Activated naive CD4-positive, alpha-beta T cell treated with anti-CD3 and anti-CD28 coated beads, Interleukin-2, amount 50 U/mL, for 24 hours (primary cell): ENCODE data around the gene AGPS.
A peak's percentile ranks its signal among the peaks of the same experiment; 100 is the strongest.
"Not testable (repeated sequence)": the region's sequence is repeated elsewhere in the genome, so short reads cannot be mapped to it uniquely, and the experiment has no call there.

Experiments used
- H3K27ac Mint-ChIP-seq: one replicate; pipeline ENCODE4 v1.8.0; 2021; ENCODE audit warnings: mild to moderate bottlenecking, mixed read lengths
- H3K27me3 Mint-ChIP-seq: one replicate; pipeline ENCODE4 v1.8.0; 2021; ENCODE audit warnings: mixed read lengths
- H3K36me3 Mint-ChIP-seq: one replicate; pipeline ENCODE4 v1.8.0; 2021; ENCODE audit warnings: mixed read lengths
- H3K4me1 Mint-ChIP-seq: one replicate; pipeline ENCODE4 v1.8.0; 2021; ENCODE audit warnings: mixed read lengths
- H3K4me3 Mint-ChIP-seq: one replicate; pipeline ENCODE4 v1.8.0; 2021; ENCODE audit warnings: mild to moderate bottlenecking, mixed read lengths
- H3K9me3 Mint-ChIP-seq: one replicate; pipeline ENCODE4 v1.8.0; 2021; ENCODE audit warnings: mixed read lengths

Gene AGPS

DNA sequence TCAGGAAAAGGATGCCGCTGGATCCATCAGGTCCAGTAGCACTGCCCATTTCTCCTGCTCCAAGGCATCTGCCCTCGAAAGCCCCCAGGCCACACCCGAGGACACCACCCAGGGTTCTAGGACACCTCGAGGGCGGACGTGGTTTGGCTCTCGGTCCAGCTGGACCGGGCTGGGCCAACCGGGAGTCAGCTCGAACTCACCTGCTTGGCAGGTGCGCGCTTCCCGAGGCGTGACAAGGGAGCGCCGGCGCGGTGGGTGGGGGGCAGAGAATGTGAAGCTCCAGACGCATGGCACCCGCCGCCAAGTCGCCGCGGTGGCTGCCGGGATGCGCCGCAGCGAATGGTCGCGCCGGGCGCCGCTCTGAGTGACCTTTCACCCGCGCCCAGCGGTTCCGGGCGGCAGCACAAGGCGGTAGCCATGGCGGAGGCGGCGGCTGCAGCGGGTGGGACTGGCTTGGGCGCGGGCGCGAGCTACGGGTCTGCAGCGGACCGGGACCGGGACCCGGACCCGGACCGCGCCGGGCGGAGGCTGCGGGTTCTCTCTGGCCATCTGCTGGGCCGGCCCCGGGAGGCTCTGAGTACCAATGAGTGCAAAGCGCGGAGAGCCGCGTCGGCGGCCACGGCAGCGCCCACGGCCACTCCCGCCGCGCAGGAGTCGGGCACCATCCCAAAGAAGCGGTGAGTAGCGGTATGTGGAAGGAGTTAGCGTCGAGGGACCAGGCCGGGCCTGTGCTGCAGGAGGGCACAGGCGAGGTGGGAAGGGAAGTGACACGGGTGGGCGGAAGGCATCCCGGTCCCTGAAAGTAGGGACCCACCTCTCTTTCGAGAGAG lies at the start of gene AGPS:
Gene AGPS, plus strand, starts transcription at position 401 of the 830 bp plus-strand sequence. Its CDS starts 17 bp downstream, at position 418.
- peaks cover 52% of the 10 kb centered on the region for H3K4me1 Mint-ChIP-seq
- peak within 1 kb of the TSS; percentile 98 for H3K27ac Mint-ChIP-seq
- no peaks in the 10 kb centered on the region for H3K9me3 Mint-ChIP-seq
- H3K27me3 Mint-ChIP-seq: no peaks in the 10 kb centered on the region
- H3K36me3 Mint-ChIP-seq: peaks cover 8% of the 10 kb centered on the region
- peak within 1 kb of the TSS; percentile 97 for H3K4me3 Mint-ChIP-seq

DNA sequence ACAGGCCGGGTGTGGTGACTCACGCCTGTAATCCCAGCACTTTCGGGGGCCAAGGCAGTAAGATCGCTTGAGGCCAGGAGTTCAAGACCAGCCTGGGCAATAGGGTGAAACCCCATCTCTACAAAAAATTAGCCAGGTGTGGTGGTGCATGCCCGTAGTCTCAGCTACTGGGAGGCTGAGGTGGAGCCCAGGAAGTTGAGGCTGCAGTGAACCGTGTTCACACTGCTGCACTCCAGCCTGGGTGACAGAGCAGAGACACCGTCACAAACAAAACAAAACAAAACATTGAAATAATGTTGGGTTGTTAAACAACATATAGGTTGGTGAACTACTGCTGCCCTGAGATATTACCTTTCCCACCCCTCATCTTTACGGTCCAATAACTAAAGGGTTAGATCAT lies 48.8 kb upstream of the AGPS start:
- Mint-ChIP-seq H3K27ac (no peak overlapping the region), H3K9me3 (no peaks in the 10 kb centered on the region), H3K4me3 (no peak overlapping the region), H3K4me1 (no peaks in the 10 kb centered on the region), H3K27me3 (no peaks in the 10 kb centered on the region), H3K36me3 (no peaks in the 10 kb centered on the region)

DNA sequence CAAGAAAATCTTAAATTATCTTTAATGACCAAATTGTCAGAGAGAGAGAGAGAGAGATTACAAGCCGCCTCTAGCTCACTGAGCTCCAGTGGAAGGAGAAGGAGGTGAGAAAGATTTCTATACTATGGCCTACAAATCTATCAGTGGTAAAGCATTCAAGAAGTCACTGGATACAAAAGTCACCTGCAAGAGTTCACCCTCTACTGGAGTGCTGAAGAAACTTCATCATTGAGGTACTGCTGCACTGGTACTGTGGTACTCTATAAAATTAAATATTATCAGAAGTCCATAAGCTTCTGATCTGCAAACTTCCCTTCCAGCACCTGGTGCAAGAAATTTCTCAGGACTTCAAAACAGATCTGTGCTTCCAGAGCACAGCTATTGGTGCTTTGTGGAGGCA lies 48.3 kb upstream of the AGPS start:
- Mint-ChIP-seq H3K27me3 (no peaks in the 10 kb centered on the region), H3K9me3 (no peaks in the 10 kb centered on the region), H3K27ac (no peak overlapping the region), H3K4me1 (no peaks in the 10 kb centered on the region), H3K4me3 (no peak overlapping the region), H3K36me3 (no peaks in the 10 kb centered on the region)

DNA sequence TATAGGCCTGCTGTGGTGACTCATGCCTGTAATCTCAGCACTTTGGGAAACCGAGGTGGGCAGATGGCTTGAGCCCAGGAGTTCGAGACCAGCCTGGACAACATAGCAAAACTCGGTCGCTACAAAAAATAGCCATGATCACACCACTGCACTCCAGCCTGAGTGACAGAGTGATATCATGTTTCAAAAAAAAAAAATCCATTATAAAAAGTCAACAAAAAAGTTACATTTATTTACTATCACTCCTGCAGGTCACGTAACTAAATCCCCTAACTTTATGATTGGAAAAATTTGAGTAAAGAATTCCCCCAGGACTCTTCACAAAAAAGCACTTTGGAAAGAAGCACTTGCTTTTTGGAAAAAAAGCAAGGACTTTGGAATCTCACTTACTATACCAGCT lies 46.4 kb upstream of the AGPS start:
- Mint-ChIP-seq H3K27ac (no peak overlapping the region), H3K4me1 (no peaks in the 10 kb centered on the region), H3K9me3 (no peaks in the 10 kb centered on the region), H3K36me3 (no peaks in the 10 kb centered on the region), H3K27me3 (no peaks in the 10 kb centered on the region), H3K4me3 (no peak overlapping the region)

DNA sequence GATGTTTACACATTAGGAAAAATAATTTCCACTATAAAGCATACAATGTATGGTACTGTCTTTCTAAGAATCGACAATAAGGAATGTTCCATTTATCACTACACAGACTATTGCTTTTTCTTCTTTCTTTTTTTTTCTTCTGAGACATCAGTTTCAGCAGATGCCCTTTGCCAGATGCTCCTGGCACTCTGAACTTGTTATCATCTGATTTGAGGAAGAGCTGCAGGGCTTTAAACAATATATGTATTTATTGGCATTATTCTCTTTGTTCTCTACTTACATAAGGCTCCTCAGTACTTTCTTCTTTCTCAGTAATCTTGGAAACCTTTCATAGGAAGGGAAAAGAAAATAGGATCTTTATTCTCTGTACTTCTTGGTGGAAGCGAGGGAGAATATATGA lies 45.0 kb upstream of the AGPS start:
- Mint-ChIP-seq H3K9me3 (no peaks in the 10 kb centered on the region), H3K27me3 (no peaks in the 10 kb centered on the region), H3K27ac (no peak overlapping the region), H3K4me3 (no peak overlapping the region), H3K4me1 (peaks cover 9% of the 10 kb centered on the region), H3K36me3 (no peaks in the 10 kb centered on the region)

DNA sequence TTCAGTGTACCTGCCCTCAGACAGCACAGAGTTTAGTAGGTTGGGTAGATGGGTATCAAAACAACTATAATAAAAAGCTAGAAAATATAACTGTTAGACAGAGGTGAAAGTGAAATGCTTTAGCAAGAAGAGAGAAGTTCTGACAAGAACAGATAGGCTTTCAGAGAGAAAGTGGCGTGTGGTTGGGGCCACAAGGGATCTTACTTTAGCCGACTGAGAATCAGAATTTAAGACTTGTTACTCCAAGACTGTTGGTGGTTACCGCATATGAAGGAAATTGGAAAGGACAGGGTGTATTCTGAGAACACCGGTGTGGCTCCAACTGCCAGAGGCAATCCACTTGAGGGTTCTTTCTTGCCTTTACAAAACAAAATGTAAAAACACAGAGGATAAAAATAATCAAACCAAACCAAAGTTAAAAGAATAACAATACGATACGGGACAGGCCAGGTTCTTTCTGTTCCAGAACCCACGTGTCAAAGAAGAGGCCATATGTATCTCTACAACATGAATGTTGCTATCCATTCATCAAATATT lies 44.4 kb upstream of the AGPS start:
- H3K27ac Mint-ChIP-seq: no peak overlapping the region

DNA sequence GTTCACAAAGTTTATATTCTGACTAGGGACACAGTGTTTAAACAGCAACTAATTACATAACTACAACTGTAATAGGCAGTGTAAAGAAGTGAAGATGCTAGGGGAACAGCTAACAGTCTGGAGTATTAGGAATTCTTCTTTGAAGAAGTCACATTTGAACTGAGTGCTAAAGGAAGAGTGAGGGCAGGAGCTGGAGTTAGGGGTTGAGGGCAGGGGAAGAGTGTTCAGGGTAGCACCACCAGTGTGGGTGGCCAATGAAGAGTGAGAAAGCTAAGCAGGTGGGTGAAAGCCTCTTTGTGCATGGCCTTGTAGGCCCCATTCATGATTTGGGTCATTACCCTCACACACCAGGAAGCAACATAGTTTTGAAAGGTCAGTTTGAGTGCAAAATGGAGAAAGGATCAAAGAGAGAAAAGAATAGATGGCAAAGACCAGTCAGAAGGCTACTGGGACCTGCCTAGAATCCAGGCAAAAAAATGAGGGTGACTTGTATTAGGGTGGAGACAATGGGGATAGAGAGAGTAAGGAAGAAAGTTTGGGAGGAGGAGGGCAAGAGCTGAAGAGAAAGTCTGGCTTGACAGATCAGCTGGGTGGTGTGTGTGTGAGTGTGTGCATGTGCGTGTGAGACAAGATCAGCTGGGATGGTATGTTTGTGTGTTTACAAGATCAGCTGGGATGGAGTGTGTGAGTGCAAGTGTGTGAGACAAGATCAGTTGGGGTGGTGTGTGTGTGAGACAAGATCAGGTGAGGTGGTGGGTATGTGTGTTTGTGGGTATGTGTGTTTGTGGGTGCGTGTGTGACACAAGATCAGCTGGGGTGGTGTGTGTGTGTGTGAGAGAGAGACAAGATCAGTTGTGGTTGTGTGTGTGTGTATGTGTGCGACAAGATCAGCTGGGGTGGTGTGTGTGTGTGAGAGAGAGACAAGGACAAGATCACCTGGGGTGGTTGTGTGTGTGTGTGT lies 43.6 kb upstream of the AGPS start:
- Mint-ChIP-seq H3K36me3 (no peaks in the 10 kb centered on the region), H3K4me1 (peaks cover 15% of the 10 kb centered on the region), H3K9me3 (no peaks in the 10 kb centered on the region), H3K27ac (no peak overlapping the region), H3K4me3 (no peak overlapping the region), H3K27me3 (no peaks in the 10 kb centered on the region)

More for the DNA sequence above, 44.4 kb upstream of the AGPS start:
- Mint-ChIP-seq H3K36me3 (no peaks in the 10 kb centered on the region), H3K4me3 (no peak overlapping the region), H3K4me1 (peaks cover 15% of the 10 kb centered on the region), H3K9me3 (no peaks in the 10 kb centered on the region), H3K27me3 (no peaks in the 10 kb centered on the region)

DNA sequence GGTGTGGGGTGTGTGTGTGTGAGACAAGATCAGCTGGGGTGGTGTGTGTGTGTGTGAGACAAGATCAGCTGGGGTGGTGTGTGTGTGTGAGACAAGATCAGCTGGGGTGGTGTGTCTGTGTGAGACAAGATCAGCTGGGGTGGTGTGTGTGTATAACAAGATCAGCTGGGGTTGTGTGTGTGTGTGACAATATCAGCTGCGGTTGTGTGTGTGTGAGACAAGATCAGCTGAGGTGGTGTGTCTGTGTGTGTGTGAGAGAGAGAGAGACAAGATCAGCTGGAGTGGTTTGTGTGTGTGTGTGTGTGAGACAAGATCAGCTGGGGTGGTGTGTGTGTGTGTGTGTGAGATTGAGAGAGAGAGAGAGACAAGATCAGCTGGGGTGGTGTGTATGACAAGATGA lies 41.9 kb upstream of the AGPS start:
- H3K27ac Mint-ChIP-seq, H3K36me3 Mint-ChIP-seq, H3K4me3 Mint-ChIP-seq, H3K9me3 Mint-ChIP-seq, H3K27me3 Mint-ChIP-seq: not testable (repeated sequence)
- H3K4me1 Mint-ChIP-seq: peaks cover 15% of the 10 kb centered on the region

DNA sequence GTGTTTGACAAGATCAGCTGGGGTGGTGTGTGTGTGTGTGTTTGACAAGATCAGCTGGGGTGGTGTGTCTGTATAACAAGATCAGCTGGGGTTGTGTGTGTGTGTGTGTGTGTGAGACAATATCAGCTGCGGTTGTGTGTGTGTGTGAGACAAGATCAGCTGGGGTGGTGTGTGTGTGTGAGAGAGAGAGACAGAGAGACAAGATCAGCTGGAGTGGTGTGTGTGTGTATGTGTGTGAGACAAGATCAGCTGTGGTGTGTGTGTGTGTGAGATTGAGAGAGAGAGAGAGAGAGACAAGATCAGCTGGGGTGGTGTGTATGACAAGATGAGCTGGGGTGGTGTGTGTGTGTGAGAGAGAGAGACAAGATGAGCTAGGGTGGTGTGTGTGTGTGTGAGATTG lies 41.5 kb upstream of the AGPS start:
- H3K36me3 Mint-ChIP-seq, H3K9me3 Mint-ChIP-seq, H3K4me3 Mint-ChIP-seq, H3K27me3 Mint-ChIP-seq, H3K27ac Mint-ChIP-seq: not testable (repeated sequence)
- peaks cover 15% of the 10 kb centered on the region for H3K4me1 Mint-ChIP-seq

DNA sequence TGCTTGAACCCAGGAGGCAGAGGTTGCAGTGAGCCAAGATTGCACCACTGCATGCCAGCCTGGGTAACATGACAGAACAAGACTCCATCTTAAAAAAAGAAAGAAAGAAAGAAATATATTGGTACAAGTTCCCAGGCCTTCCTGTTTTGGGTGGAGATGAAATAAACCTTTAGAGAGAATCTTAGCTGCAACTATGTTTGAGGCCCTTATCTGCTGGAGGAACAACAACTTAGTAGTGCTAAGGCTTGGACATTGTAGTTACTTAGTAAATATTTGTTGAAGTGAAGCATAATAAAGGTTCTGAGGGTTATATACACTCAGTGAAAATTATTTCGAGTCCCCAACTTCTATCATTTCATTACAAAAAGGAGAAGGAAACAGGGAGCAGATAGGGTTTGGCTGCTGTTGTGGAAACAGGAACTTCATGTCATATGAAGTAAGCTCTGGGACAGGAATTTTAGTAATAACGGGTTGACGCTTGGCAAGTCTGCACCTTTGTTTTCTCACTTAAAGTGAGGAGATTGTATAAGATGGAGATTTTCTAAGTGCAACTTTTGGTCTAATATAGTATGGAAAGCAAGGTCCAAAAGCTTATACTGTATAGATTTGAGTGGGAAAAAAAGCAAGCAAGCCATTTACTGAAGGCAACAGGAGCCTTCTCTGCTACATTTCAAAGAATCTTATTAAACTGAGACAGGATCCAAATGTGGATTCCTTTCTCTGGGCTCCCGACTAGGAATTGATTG lies 40.0 kb upstream of the AGPS start:
- no peaks in the 10 kb centered on the region for H3K27me3 Mint-ChIP-seq
- peak overlapping the region; percentile 19 for H3K27ac Mint-ChIP-seq
- peaks cover 4% of the 10 kb centered on the region for H3K36me3 Mint-ChIP-seq
- H3K4me1 Mint-ChIP-seq: peaks cover 15% of the 10 kb centered on the region
- no peaks in the 10 kb centered on the region for H3K9me3 Mint-ChIP-seq
- H3K4me3 Mint-ChIP-seq: no peak overlapping the region

DNA sequence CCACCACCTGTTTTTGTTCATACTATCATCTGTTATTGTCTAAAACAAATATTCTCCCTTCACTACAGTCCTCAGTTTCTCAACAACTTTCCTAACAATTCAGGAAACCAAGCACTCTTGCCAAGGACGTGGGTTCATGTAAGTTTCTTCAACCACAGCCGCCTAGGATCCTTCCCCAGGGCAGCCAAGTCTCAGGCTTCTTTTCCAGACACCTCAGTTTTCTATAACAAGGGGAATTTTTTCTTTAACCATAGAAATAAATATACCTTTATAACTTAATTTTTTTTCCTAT lies 39.4 kb upstream of the AGPS start:
- Mint-ChIP-seq H3K4me3 (no peak overlapping the region), H3K27me3 (no peaks in the 10 kb centered on the region), H3K9me3 (no peaks in the 10 kb centered on the region), H3K27ac (no peak overlapping the region), H3K36me3 (peaks cover 4% of the 10 kb centered on the region), H3K4me1 (peaks cover 15% of the 10 kb centered on the region)

DNA sequence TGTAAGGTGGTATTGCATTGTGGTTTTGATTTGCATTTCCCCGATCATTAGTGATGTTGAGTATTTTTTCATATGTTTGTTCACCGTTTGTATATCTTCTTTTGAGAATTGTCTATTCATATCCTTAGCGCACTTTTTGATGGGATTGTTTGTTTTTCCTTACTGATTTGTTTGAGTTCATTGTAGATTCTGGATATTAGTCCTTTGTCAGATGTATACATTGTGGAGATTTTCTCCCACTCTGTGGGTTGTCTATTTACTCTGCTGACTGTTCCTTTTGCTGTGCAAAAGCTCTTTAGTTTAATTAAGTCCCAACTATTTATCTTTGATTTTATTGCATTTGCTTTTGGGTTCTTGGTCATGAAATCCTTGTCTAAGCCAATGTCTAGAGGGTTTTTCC lies 38.0 kb upstream of the AGPS start:
- H3K27me3 Mint-ChIP-seq, H3K27ac Mint-ChIP-seq, H3K4me3 Mint-ChIP-seq, H3K36me3 Mint-ChIP-seq, H3K9me3 Mint-ChIP-seq: not testable (repeated sequence)
- peaks cover 15% of the 10 kb centered on the region for H3K4me1 Mint-ChIP-seq

DNA sequence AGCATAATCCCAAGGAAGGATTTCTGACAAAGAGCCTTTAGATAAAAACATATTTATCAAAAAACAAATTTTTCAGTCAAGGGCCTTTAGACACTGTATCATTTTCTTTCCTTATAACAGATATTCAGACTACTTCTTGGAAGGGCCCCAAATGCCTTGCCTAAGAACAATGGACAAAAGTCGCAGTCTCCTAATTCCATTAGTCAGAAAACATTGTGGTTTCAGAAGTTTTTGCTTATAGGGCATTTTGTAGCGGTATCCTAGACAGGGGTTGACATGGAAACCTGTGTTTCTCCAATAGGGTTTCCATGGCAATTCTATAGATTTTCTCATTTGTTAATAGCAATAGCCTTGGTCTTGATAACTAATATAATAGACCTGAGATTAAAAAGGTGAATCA lies 36.7 kb upstream of the AGPS start:
- H3K27ac Mint-ChIP-seq: no peak overlapping the region
- H3K4me1 Mint-ChIP-seq: peaks cover 15% of the 10 kb centered on the region
- no peaks in the 10 kb centered on the region for H3K27me3 Mint-ChIP-seq
- no peaks in the 10 kb centered on the region for H3K9me3 Mint-ChIP-seq
- no peak overlapping the region for H3K4me3 Mint-ChIP-seq
- peaks cover 4% of the 10 kb centered on the region for H3K36me3 Mint-ChIP-seq

DNA sequence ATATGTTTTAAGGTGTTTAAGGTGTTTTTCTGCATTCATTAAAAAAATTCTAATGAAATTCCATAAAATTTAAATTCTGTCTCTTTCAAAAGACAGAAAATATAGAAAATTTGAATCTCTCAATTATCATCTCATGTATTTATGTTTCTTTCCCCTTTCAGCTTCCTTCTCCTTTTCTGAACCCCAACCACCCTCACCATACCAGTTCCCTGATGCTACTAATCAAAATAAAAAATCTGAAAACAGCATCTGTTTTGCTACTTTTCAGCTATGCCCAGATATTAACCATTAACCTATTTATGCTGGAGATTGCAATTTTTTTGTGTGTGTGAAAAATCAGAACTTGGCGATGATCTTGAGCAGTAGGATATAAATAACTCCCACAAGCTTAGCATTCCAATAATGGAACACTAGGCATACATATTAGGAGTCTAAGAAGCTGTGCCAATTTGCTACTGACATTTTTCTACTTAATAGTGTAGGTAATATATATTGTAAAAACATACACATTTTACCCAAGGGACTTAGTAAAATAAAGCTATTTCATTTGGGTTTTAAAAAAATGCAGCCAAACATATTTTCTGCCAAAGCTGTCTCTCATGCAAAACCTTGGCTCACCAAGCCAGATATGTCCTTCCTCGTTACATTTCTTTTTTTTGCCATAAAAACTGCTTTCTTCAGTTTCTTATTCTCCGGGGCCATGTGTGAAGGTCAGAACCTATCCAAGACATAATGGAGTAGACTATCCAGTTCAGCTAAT lies 32.6 kb upstream of the AGPS start:
- Mint-ChIP-seq H3K27me3 (no peaks in the 10 kb centered on the region), H3K9me3 (no peaks in the 10 kb centered on the region), H3K4me3 (no peak overlapping the region), H3K36me3 (peaks cover 4% of the 10 kb centered on the region), H3K4me1 (no peaks in the 10 kb centered on the region), H3K27ac (no peak overlapping the region)

DNA sequence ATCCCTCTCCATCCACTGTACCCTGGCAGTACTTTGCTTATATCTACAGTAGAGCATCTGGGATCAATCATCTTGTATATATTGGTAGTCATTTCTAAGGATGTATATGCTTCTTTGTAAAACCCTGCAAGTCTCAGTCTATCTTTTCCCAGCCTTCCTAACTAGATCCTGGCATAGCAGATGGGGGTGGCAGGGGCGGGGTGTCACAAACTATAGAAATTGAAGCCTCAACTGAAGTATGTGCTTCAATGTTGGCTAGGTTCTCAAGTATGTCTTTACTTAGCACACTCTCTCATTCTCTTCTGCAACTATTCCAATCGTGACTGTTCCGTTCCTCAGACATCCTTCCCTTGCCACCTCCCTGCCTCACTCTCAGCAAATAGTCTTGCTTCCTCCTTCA lies 30.1 kb upstream of the AGPS start:
- Mint-ChIP-seq H3K27me3 (no peaks in the 10 kb centered on the region), H3K4me3 (no peak overlapping the region), H3K9me3 (no peaks in the 10 kb centered on the region), H3K36me3 (no peaks in the 10 kb centered on the region), H3K4me1 (no peaks in the 10 kb centered on the region), H3K27ac (no peak overlapping the region)
